Measurements from ENCODE around the gene NARS2. TPM values are rescaled to one million over a fixed set of nuclear protein-coding genes. Genes with fewer than 3 reads are reported as not detected.

The NARS2 gene
- total RNA-seq, 6 donors from 2014 or later = 7.7 to 45.1 (median 15.5) TPM

GRCh38 chr11:78510597-78510996 lies 64.1 kb downstream of the NARS2 start:
- H3K36me3 ChIP-seq = no peaks in the 10 kb centered on the region
- ATAC-seq (ENCODE audit: low FRiP score in 2 of 2) = no peak
- no peak overlapping the region for H3K27ac ChIP-seq
- WGBS, 2 donors = 98 to 99% methylated on average over 4 of the region's 4 CpGs
- no peaks in the 10 kb centered on the region for H3K4me1 ChIP-seq
- TF ChIP-seq EP300 (IDR thresholded peaks at IDR 0.05) (no peak), POLR2A (IDR thresholded peaks at IDR 0.05) (no peak)
- H3K4me3 ChIP-seq = no peak overlapping the region
- H3K9me3 ChIP-seq = peaks cover 0 to 3% (median 0%) of the 10 kb centered on the region in 4 donors
- DNase-seq = no peak
- H3K27me3 ChIP-seq = no peaks in the 10 kb centered on the region

- ATAC-seq (ENCODE audit: low FRiP score in 2 of 2) (no peak), DNase-seq (no peak)
- Histone ChIP-seq H3K4me1 (no peaks in the 10 kb centered on the region), H3K4me3 (no peak overlapping the region), H3K36me3 (no peaks in the 10 kb centered on the region), H3K9me3 (peaks cover 0 to 3% (median 0%) of the 10 kb centered on the region in 4 donors), H3K27me3 (no peaks in the 10 kb centered on the region), H3K27ac (no peak overlapping the region)
- WGBS, 2 donors = 77 to 85% methylated on average over 1 of the region's 1 CpG
- TF ChIP-seq POLR2A (IDR thresholded peaks at IDR 0.05) (no peak), EP300 (IDR thresholded peaks at IDR 0.05) (no peak), CTCF (IDR thresholded peaks at IDR 0.05) (no peak), POLR2AphosphoS5 (IDR thresholded peaks at IDR 0.05) (no peak)
Observed at GRCh38 chr11:78510025-78510596, 64.6 kb downstream of the NARS2 start.

GRCh38 chr11:78504708-78505107 lies 70.0 kb downstream of the NARS2 start:
- H3K9me3 ChIP-seq = no peaks in the 10 kb centered on the region
- H3K4me1 ChIP-seq = no peaks in the 10 kb centered on the region
- 81 to 84% methylated on average over 4 of the region's 4 CpGs for WGBS, 2 donors

GRCh38 chr11:78504181-78504580 lies 70.5 kb downstream of the NARS2 start:
- no peaks in the 10 kb centered on the region for H3K36me3 ChIP-seq
- H3K27ac ChIP-seq = no peak overlapping the region
- no peaks in the 10 kb centered on the region for H3K4me1 ChIP-seq
- WGBS, 2 donors = 64 to 68% methylated on average over 2 of the region's 2 CpGs
- TF ChIP-seq POLR2AphosphoS5 (IDR thresholded peaks at IDR 0.05) = no peak
- TF ChIP-seq POLR2A (IDR thresholded peaks at IDR 0.05) = no peak
- TF ChIP-seq CTCF (IDR thresholded peaks at IDR 0.05) = no peak
- TF ChIP-seq EP300 (IDR thresholded peaks at IDR 0.05) = no peak
- ATAC-seq (ENCODE audit: low FRiP score in 2 of 2) = no peak
- no peak for DNase-seq
- no peaks in the 10 kb centered on the region for H3K27me3 ChIP-seq
- H3K4me3 ChIP-seq = no peak overlapping the region
- no peaks in the 10 kb centered on the region for H3K9me3 ChIP-seq

More at GRCh38 chr11:78504708-78505107, 70.0 kb downstream of the NARS2 start:
- ATAC-seq (ENCODE audit: low FRiP score in 2 of 2) (no peak), DNase-seq (no peak)
- H3K4me3 ChIP-seq = no peak overlapping the region
- no peaks in the 10 kb centered on the region for H3K27me3 ChIP-seq
- TF ChIP-seq POLR2A (IDR thresholded peaks at IDR 0.05) (no peak), EP300 (IDR thresholded peaks at IDR 0.05) (no peak), CTCF (IDR thresholded peaks at IDR 0.05) (no peak), POLR2AphosphoS5 (IDR thresholded peaks at IDR 0.05) (no peak)
- no peaks in the 10 kb centered on the region for H3K36me3 ChIP-seq
- no peak overlapping the region for H3K27ac ChIP-seq

GRCh38 chr11:78499971-78500370 lies 74.7 kb downstream of the NARS2 start:
- DNase-seq (no peak), ATAC-seq (ENCODE audit: low FRiP score in 2 of 2) (no peak)
- no peaks in the 10 kb centered on the region for H3K4me1 ChIP-seq
- H3K4me3 ChIP-seq = no peak overlapping the region
- H3K27ac ChIP-seq = no peak overlapping the region
- TF ChIP-seq POLR2AphosphoS5 (IDR thresholded peaks at IDR 0.05) (no peak), POLR2A (IDR thresholded peaks at IDR 0.05) (no peak), EP300 (IDR thresholded peaks at IDR 0.05) (no peak), CTCF (IDR thresholded peaks at IDR 0.05) (no peak)
- H3K36me3 ChIP-seq = no peaks in the 10 kb centered on the region
- no peaks in the 10 kb centered on the region for H3K9me3 ChIP-seq
- H3K27me3 ChIP-seq = no peaks in the 10 kb centered on the region
